ENCODE measurements around the gene TBX15. TPM values are rescaled to one million over a fixed set of nuclear protein-coding genes. Genes with fewer than 3 reads are reported as not detected.

Gene TBX15
- total RNA-seq, 1 experiment from 2014 or later, result 1.9 TPM

- POLR2A ChIA-PET, result no interaction called here
- Histone ChIP-seq H3K27me3 (ENCODE audit: control insufficient read depth, insufficient read depth, low read length) (no peaks in the 10 kb centered on the region), H3K4me3 (ENCODE audit: low read depth in 2 of 2, low read length in 2 of 2) (no peak overlapping the region), H3K9me3 (ENCODE audit: control insufficient read depth, insufficient read depth, low read depth, low read length) (no peaks in the 10 kb centered on the region), H3K27ac (ENCODE audit: low read length) (no peak overlapping the region), H3K4me1 (ENCODE audit: control insufficient read depth, insufficient read depth, low read length) (no peaks in the 10 kb centered on the region), H3K36me3 (ENCODE audit: control insufficient read depth, insufficient read depth, low read length) (no peaks in the 10 kb centered on the region)
- ATAC-seq (no peak), DNase-seq (ENCODE audit: low read depth, low spot score) (no peak)
- intact Hi-C loops (cut with micrococcal nuclease; ENCODE audit: unreplicated experiment) (no loop called here), in situ Hi-C loops (cut with HindIII; ENCODE audit: low pct_unique_long_range_greater_than_20kb, low sequenced_read_pairs) (no loop called here)
- TF ChIP-seq SIN3A (IDR thresholded peaks at IDR 0.05; ENCODE audit: borderline replicate concordance, insufficient read depth, low read depth, low read length) (no peak), CTCF (IDR thresholded peaks at IDR 0.05) (no peak), REST (IDR thresholded peaks at IDR 0.05; ENCODE audit: insufficient read depth in 1 of 2, low read depth in 2 of 2, low read length in 1 of 2) (no peak), POLR2AphosphoS5 (IDR thresholded peaks at IDR 0.05; ENCODE audit: low read depth, low read length) (no peak), TCF7L2 (IDR thresholded peaks at IDR 0.05; ENCODE audit: low read depth, low read length) (no peak)
- CTCF ChIA-PET, result no interaction called here
- no TSS peak for BruUV-seq (replicated peaks)
Observed at GRCh38 chr1:118900643-118901440, 87.3 kb downstream of the TBX15 start.

- H3K36me3 ChIP-seq (ENCODE audit: control insufficient read depth, insufficient read depth, low read length), result no peaks in the 10 kb centered on the region
- ATAC-seq, result no peak
- no peak overlapping the region for H3K4me3 ChIP-seq (ENCODE audit: low read depth in 2 of 2, low read length in 2 of 2)
- H3K4me1 ChIP-seq (ENCODE audit: control insufficient read depth, insufficient read depth, low read length), result no peaks in the 10 kb centered on the region
- in situ Hi-C loops (cut with HindIII; ENCODE audit: low pct_unique_long_range_greater_than_20kb, low sequenced_read_pairs), result no loop called here
- intact Hi-C loops (cut with micrococcal nuclease; ENCODE audit: unreplicated experiment), result no loop called here
- CTCF ChIA-PET, result no interaction called here
- no peaks in the 10 kb centered on the region for H3K9me3 ChIP-seq (ENCODE audit: control insufficient read depth, insufficient read depth, low read depth, low read length)
- no peaks in the 10 kb centered on the region for H3K27me3 ChIP-seq (ENCODE audit: control insufficient read depth, insufficient read depth, low read length)
- no TSS peak for BruUV-seq (replicated peaks)
- POLR2A ChIA-PET, result no interaction called here
- TF ChIP-seq POLR2AphosphoS5 (IDR thresholded peaks at IDR 0.05; ENCODE audit: low read depth, low read length) (no peak), REST (IDR thresholded peaks at IDR 0.05; ENCODE audit: insufficient read depth in 1 of 2, low read depth in 2 of 2, low read length in 1 of 2) (no peak), CTCF (IDR thresholded peaks at IDR 0.05) (no peak), SIN3A (IDR thresholded peaks at IDR 0.05; ENCODE audit: borderline replicate concordance, insufficient read depth, low read depth, low read length) (no peak), TCF7L2 (IDR thresholded peaks at IDR 0.05; ENCODE audit: low read depth, low read length) (no peak)
- no peak for DNase-seq (ENCODE audit: low read depth, low spot score)
- no peak overlapping the region for H3K27ac ChIP-seq (ENCODE audit: low read length)
Observed at GRCh38 chr1:118899340-118899739, 88.8 kb downstream of the TBX15 start.
